HG03439 (cell line): Measurements from ENCODE around the gene PRIM1.
"Not testable (repeated sequence)": the region's sequence is repeated elsewhere in the genome, so short reads cannot be mapped to it uniquely, and the experiment has no call there.

Source experiments
- ATAC-seq: cut with Tn5 transposase; IDR thresholded peaks from one replicate; pipeline ENCODE4 v1.9.1; 2021; ENCODE audit warnings: mild to moderate bottlenecking, moderate library complexity; ENCODE audit not compliant: unreplicated experiment

The PRIM1 gene

GRCh38 chr12:56751712-56752598 lies at the start of gene PRIM1:
PRIM1 (minus strand) TSS chr12:56752323; CDS start chr12:56752298, 25 bp downstream.
- ATAC-seq: peak; percentile 76

DNA sequence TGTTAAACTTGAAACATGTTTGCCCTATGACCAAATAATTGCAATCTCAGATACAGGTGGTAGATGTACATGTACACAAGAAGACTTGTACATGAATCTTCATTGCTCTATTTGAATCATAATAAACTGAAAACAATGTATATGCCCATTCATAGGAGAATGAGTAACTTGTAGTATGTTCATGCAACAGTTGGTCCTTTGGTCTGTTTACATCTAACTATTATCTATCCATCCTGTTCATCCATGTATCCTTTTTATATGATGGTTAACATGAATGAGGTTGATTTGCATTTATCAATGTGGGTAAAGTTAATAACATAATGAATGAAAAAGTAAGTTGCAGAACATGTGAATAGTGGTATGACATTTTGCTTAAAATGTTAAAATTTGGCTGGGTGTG lies 48.1 kb upstream of the PRIM1 start:
- ATAC-seq: no peak

- not testable (repeated sequence) for ATAC-seq
Measured at GRCh38 chr12:56799345-56799744, 47.2 kb upstream of the PRIM1 start.

GRCh38 chr12:56795791-56796190 lies 43.7 kb upstream of the PRIM1 start:
- not testable (repeated sequence) for ATAC-seq

- not testable (repeated sequence) for ATAC-seq
Measured at GRCh38 chr12:56795046-56795562, 43.0 kb upstream of the PRIM1 start.

- ATAC-seq: not testable (repeated sequence)
Measured at GRCh38 chr12:56793124-56793523, 41.0 kb upstream of the PRIM1 start.

GRCh38 chr12:56792678-56793077 lies 40.6 kb upstream of the PRIM1 start:
- no peak for ATAC-seq

DNA sequence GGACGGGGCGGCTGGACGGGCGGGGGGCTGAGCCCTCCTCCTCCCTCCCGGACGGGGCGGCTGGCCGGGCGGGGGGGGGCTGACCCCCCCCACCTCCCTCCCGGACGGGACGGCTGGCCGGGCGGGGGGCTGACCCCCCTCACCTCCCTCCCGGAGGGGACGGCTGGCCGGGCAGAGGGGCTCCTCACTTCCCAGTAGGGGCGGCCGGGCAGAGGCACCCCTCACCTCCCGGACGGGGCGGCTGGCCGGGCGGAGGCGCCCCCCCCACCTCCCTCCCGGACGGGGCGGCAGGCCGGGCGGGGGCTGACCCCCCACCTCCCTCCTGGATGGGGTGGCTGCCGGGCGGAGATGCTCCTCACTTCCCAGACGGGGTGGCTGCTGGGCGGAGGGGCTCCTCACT lies 37.3 kb upstream of the PRIM1 start:
- ATAC-seq: not testable (repeated sequence)

GRCh38 chr12:56787498-56787897 lies 35.4 kb upstream of the PRIM1 start:
- ATAC-seq: no peak

- no peak for ATAC-seq
Measured at GRCh38 chr12:56785874-56786273, 33.8 kb upstream of the PRIM1 start.

GRCh38 chr12:56785141-56785865 lies 33.2 kb upstream of the PRIM1 start:
- no peak for ATAC-seq

- ATAC-seq: no peak
Measured at GRCh38 chr12:56781726-56782125, 29.6 kb upstream of the PRIM1 start.

DNA sequence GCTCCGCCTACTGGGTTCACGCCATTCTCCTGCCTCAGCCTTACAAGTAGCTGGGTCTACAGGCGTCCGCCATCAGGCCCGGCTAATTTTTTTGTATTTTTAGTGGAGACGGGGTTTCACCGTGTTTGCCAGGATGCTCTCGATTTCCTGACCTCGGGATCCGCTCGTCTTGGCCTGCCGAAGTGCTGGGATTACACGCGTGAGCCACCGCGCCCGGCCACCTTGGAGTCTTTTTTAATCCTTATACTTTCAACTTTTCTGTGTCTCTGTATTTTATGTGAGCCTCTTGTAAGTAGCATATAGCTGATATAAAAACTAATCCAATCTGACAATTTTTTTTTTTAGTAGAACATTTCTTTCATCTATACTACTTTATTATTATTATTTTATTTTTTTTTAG lies 26.6 kb upstream of the PRIM1 start:
- ATAC-seq: no peak

DNA sequence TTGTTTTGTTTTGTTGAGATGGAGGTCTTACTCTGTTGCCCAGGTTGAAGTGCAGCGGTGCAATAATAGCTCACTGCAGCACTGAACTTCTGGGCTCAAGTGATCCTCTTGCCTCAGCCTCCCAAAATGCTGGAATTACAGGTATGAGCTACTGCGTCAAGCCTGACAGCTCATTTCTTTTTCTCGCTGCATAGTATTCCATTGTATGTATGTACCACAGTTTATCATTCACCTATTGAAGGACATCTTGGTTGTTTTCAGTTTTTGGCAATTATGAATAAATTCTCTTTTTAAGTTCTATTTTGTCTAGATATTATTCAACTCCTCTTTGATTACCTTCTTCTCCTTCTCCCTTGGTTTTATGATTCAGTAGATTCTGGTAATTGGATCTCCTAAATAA lies 24.5 kb upstream of the PRIM1 start:
- no peak for ATAC-seq

GRCh38 chr12:56775638-56776037 lies 23.5 kb upstream of the PRIM1 start:
- no peak for ATAC-seq

DNA sequence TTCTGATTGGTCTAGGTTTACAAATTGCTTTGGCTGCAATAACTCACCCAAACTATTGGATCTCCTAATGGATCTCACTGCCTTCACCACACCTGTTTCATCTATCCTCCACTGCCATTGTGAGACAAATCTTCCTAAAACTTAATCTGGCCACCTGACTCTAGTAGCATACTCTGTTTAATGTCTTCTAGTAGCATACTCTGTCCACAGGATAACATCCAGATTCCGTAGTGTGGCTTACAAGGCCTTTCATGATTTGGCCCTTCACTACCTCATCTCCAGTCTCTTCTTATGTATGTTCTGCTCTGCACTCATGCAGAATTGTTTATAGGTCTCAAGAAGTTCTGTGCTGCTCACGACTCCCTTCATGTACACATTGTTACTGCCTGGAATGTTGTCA lies 21.0 kb upstream of the PRIM1 start:
- ATAC-seq: no peak

DNA sequence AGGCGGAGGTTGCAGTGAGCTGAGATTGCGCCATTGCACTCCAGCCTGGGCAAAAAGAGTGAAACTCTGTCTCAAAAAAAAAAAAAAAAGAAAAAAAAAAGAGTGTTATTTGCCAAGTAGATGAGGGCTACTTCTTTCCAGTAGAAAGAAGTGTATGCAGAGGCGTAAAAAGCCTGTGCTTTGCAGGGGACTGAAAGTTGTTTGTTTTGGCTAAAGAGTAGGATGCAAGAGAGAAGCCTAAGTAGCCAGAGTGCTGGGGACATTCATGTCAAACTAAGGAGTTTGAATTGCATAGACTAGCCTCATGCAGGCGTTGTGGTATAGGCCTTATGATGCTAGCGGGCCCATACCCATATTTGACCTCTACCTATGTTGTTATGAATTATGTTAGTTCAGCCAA lies 20.5 kb upstream of the PRIM1 start:
- no peak for ATAC-seq

GRCh38 chr12:56769868-56770267 lies 17.7 kb upstream of the PRIM1 start:
- no peak for ATAC-seq

DNA sequence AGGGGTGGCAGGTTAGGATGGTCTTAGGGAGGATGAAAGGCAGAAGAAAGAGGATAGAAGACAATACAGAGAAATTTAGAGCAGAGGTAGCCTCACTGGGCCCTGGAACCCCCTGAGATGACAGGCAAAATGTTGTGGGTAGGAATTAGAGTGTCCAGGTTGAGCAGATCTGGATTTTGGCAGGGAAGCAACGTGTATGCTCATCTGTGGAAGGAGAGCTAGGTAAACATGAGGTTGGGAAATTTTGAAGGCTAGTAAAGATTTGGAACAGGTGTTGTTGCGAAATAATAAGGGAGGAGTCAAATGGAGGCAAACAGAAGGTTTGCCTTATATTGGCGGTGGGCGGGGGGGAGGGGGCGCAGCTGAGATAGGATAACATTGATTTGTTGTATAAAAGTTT lies 16.3 kb upstream of the PRIM1 start:
- ATAC-seq: no peak

DNA sequence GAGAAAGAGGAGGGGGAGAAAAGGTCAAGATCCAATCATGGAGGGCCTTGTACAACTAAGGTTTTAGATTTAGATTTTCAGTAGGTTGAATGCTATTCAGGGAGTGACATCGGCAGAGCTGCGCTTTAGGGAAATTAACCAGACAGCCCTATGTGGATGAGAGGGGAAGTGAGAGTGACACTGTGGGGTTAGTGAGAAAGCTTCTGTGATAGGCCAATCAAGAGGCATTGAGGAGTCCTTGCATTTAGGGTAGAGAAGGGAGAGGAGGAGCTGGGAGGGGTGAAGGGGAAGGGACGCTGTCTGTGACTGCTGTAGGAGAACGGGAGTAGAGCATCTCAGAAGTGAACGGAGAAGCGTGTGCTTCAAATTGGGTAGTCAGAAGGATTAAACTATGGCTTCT lies 14.4 kb upstream of the PRIM1 start:
- ATAC-seq: peak; percentile 86

DNA sequence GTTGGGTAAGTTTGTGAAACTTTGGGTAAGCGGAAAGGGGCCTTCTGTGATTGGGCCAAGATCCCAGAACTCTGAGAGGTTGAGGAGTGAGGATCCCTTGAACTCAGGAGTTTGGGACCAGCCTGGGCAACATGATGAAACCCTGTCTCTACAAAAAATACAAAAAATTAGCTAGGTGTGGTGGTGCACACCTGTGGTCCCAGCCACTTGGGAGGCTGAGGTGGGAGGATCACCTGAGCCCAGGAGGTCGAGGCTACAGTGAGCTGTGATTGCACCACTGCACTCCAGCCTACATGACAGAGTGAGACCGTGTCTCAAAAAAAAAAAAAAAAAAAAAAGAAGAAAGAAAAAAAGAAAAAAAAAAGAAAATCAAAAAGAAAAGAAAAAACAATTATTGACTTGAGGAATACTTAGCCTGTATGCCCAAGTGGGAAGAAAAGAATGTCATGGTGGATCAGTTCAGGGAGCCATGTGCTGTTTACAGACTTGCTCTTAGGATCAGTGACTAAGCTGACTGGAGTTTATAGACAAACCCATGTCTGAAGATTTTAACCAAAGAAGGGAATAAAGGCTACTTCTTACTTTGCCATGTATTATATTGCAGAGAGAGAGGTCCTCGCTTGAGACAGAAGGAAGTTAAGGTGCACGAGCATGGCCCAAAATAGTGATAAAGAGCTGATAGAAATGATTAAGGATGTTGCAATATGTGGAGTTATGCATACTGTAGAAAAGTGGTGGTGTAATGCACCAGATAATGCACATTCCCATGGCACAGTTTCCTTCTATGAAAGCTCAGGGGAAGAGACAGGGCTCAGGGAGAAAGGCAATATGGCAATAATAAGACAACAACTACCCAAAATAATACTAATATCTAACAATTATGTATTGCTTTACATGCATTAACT lies 11.9 kb upstream of the PRIM1 start:
- no peak for ATAC-seq
